ENCODE results near the gene DICER1. TPM values are rescaled to one million over a fixed set of nuclear protein-coding genes. Genes with fewer than 3 reads are reported as not detected.

DICER1 gene
- total RNA-seq, 1 donor from 2014 or later: 70.0 TPM

GRCh38 chr14:95185033-95185766 lies 27.9 kb upstream of the DICER1 start:
- no peak overlapping the region for H2AFZ ChIP-seq (replicated peaks)

GRCh38 chr14:95184413-95184790 lies 27.1 kb upstream of the DICER1 start:
- H3K27ac Mint-ChIP-seq: no peak overlapping the region
- H3K27me3 Mint-ChIP-seq (ENCODE audit: insufficient read depth, low read depth): no peaks in the 10 kb centered on the region
- TF ChIP-seq CTCF (IDR thresholded peaks at IDR 0.05) (no peak), EZH2phosphoT487 (IDR thresholded peaks at IDR 0.05) (no peak), EZH2 (IDR thresholded peaks at IDR 0.05) (no peak)
- peaks cover 3% of the 10 kb centered on the region for H3K4me1 Mint-ChIP-seq
- H3K4me2 ChIP-seq: no peak overlapping the region
- H2AFZ ChIP-seq (replicated peaks): no peak overlapping the region
- H3K27me3 ChIP-seq: no peaks in the 10 kb centered on the region
- no peak overlapping the region for H3K27ac ChIP-seq
- no peak overlapping the region for H3K9ac ChIP-seq
- no peak for DNase-seq (ENCODE audit: low spot score)
- no peaks in the 10 kb centered on the region for H3K79me2 ChIP-seq (ENCODE audit: low read depth)
- H3K36me3 Mint-ChIP-seq: peaks cover 10% of the 10 kb centered on the region
- H3F3A ChIP-seq (ENCODE audit: low read depth): no peaks in the 10 kb centered on the region
- H3K9me3 ChIP-seq (ENCODE audit: low read depth): peaks cover 6% of the 10 kb centered on the region
- no peaks in the 10 kb centered on the region for H4K20me1 ChIP-seq (ENCODE audit: low read depth)
- H3K36me3 ChIP-seq: no peaks in the 10 kb centered on the region
- no peak overlapping the region for H3K4me3 Mint-ChIP-seq
- H3K4me1 ChIP-seq: peaks cover 8% of the 10 kb centered on the region
- H3K4me3 ChIP-seq: no peak overlapping the region
- peaks cover 10% of the 10 kb centered on the region for H3K9me3 Mint-ChIP-seq

More at GRCh38 chr14:95185033-95185766, 27.9 kb upstream of the DICER1 start:
- Histone ChIP-seq H3K79me2 (ENCODE audit: low read depth) (no peaks in the 10 kb centered on the region), H3K27ac (no peak overlapping the region), H3K9ac (no peak overlapping the region), H4K20me1 (ENCODE audit: low read depth) (no peaks in the 10 kb centered on the region), H3K36me3 (no peaks in the 10 kb centered on the region), H3K9me3 (ENCODE audit: low read depth) (peaks cover 6% of the 10 kb centered on the region), H3K4me1 (peaks cover 9% of the 10 kb centered on the region), H3F3A (ENCODE audit: low read depth) (no peaks in the 10 kb centered on the region), H3K4me3 (no peak overlapping the region), H3K4me2 (no peak overlapping the region), H3K27me3 (no peaks in the 10 kb centered on the region)
- Mint-ChIP-seq H3K9me3 (peaks cover 10% of the 10 kb centered on the region), H3K4me1 (peaks cover 4% of the 10 kb centered on the region), H3K36me3 (peaks cover 10% of the 10 kb centered on the region), H3K27me3 (ENCODE audit: insufficient read depth, low read depth) (no peaks in the 10 kb centered on the region), H3K4me3 (no peak overlapping the region), H3K27ac (no peak overlapping the region)
- TF ChIP-seq EZH2 (IDR thresholded peaks at IDR 0.05): no peak
- TF ChIP-seq CTCF (IDR thresholded peaks at IDR 0.05): no peak
- TF ChIP-seq EZH2phosphoT487 (IDR thresholded peaks at IDR 0.05): no peak
- no peak for DNase-seq (ENCODE audit: low spot score)

GRCh38 chr14:95183532-95184412 lies 26.4 kb upstream of the DICER1 start:
- Histone ChIP-seq H3K4me3 (no peak overlapping the region), H3K4me1 (peaks cover 8% of the 10 kb centered on the region), H3K9me3 (ENCODE audit: low read depth) (peaks cover 5% of the 10 kb centered on the region), H3K27me3 (no peaks in the 10 kb centered on the region), H2AFZ (replicated peaks) (no peak overlapping the region), H3F3A (ENCODE audit: low read depth) (no peaks in the 10 kb centered on the region), H3K79me2 (ENCODE audit: low read depth) (no peaks in the 10 kb centered on the region), H3K27ac (no peak overlapping the region), H3K36me3 (no peaks in the 10 kb centered on the region), H3K9ac (no peak overlapping the region), H3K4me2 (no peak overlapping the region), H4K20me1 (ENCODE audit: low read depth) (no peaks in the 10 kb centered on the region)
- no peak for DNase-seq (ENCODE audit: low spot score)
- Mint-ChIP-seq H3K4me1 (peaks cover 5% of the 10 kb centered on the region), H3K27ac (no peak overlapping the region), H3K9me3 (peaks cover 10% of the 10 kb centered on the region), H3K27me3 (ENCODE audit: insufficient read depth, low read depth) (no peaks in the 10 kb centered on the region), H3K4me3 (no peak overlapping the region), H3K36me3 (peaks cover 11% of the 10 kb centered on the region)
- no peak for TF ChIP-seq CTCF (IDR thresholded peaks at IDR 0.05)
- no peak for TF ChIP-seq EZH2 (IDR thresholded peaks at IDR 0.05)
- no peak for TF ChIP-seq EZH2phosphoT487 (IDR thresholded peaks at IDR 0.05)

All from neural progenitor cell (in vitro differentiated cells).